ENCODE data around the gene URI1. TPM values are rescaled to one million over a fixed set of nuclear protein-coding genes. Genes with fewer than 3 reads are reported as not detected.

URI1 gene
- total RNA-seq, 1 experiment from 2014 or later: 56.0 TPM

DNA sequence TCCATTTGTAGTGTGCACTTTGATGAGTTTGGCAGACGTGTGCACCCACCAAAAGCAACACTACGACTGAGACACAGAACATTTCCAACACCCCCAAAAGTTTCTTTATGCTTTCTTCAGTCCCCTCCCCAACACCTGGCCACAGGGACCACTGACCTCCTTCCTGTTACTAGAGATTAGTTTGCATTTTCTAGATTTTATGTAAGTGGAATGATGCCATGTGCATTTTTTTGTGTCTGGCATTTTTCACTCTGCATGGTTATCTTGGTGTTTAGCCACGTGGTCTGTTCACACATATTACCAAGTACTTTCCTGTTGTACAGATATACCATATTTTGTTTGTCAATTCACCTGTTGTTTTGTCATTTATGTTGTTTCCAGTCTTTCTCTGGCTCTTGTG, 44.6 kb upstream of the URI1 start:
- no peaks in the 10 kb centered on the region for H3K9me3 ChIP-seq (ENCODE audit: insufficient read depth, low read depth)
- H3K4me2 ChIP-seq: no peak overlapping the region
- CTCF ChIA-PET: no interaction called here
- no peaks in the 10 kb centered on the region for H3F3A ChIP-seq (ENCODE audit: insufficient read depth, low read depth)
- POLR2A ChIA-PET (ENCODE audit: unreplicated experiment): no interaction called here
- no peaks in the 10 kb centered on the region for H3K9me2 ChIP-seq (ENCODE audit: insufficient read depth)
- no peak overlapping the region for H3K4me3 ChIP-seq
- peaks cover 20% of the 10 kb centered on the region for H3K27me3 ChIP-seq (ENCODE audit: insufficient read depth, low read depth)
- no peaks in the 10 kb centered on the region for H4K20me1 ChIP-seq (ENCODE audit: insufficient read depth)
- TF ChIP-seq, protein P1, sequence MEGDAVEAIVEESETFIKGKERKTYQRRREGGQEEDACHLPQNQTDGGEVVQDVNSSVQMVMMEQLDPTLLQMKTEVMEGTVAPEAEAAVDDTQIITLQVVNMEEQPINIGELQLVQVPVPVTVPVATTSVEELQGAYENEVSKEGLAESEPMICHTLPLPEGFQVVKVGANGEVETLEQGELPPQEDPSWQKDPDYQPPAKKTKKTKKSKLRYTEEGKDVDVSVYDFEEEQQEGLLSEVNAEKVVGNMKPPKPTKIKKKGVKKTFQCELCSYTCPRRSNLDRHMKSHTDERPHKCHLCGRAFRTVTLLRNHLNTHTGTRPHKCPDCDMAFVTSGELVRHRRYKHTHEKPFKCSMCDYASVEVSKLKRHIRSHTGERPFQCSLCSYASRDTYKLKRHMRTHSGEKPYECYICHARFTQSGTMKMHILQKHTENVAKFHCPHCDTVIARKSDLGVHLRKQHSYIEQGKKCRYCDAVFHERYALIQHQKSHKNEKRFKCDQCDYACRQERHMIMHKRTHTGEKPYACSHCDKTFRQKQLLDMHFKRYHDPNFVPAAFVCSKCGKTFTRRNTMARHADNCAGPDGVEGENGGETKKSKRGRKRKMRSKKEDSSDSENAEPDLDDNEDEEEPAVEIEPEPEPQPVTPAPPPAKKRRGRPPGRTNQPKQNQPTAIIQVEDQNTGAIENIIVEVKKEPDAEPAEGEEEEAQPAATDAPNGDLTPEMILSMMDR (conservative IDR thresholded peaks at IDR 0.05): no peak
- TF ChIP-seq EZH2 (IDR thresholded peaks at IDR 0.05; ENCODE audit: low read depth): no peak
- H3K4me1 ChIP-seq (replicated peaks; ENCODE audit: insufficient read depth): no peaks in the 10 kb centered on the region
- H3K36me3 ChIP-seq (ENCODE audit: low read depth): no peaks in the 10 kb centered on the region
- H2AFZ ChIP-seq: no peak overlapping the region
- H3K27ac ChIP-seq: no peak overlapping the region
- intact Hi-C loops (cut with micrococcal nuclease; ENCODE audit: unreplicated experiment): no loop called here
- H3K79me2 ChIP-seq (ENCODE audit: low read depth): no peaks in the 10 kb centered on the region
- no peak for DNase-seq
- BruUV-seq (replicated peaks): no TSS peak

DNA sequence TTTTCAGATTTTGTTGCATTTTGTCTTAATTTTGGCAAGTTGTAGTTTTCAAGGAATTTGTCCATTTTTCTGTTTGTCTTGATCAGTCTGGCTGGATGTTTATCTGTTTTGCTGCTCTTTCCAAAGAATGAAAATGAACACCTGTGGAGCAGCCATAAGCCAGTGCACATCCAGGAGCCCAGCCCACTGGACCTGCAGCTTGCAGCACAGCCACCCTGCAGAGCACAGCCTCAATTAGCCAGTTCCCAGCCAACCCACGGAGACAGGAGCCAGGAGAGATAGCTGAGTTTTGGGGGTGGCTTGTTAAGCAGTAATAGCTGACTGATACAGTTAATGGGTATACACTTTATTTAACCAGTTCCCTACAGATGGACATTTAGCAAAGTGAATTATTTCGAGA, 38.0 kb upstream of the URI1 start:
- H3K4me2 ChIP-seq: no peak overlapping the region
- BruUV-seq (replicated peaks): no TSS peak
- TF ChIP-seq EZH2 (IDR thresholded peaks at IDR 0.05; ENCODE audit: low read depth): no peak
- TF ChIP-seq, protein P1 (conservative IDR thresholded peaks at IDR 0.05): no peak
- H3K4me3 ChIP-seq: no peak overlapping the region
- no peaks in the 10 kb centered on the region for H3K9me3 ChIP-seq (ENCODE audit: insufficient read depth, low read depth)
- no peak overlapping the region for H3K27ac ChIP-seq
- H3K27me3 ChIP-seq (ENCODE audit: insufficient read depth, low read depth): peaks cover 21% of the 10 kb centered on the region; the same call in 1 of the 2 replicates
- intact Hi-C loops (cut with micrococcal nuclease; ENCODE audit: unreplicated experiment): no loop called here
- DNase-seq: no peak
- no peaks in the 10 kb centered on the region for H3F3A ChIP-seq (ENCODE audit: insufficient read depth, low read depth)
- H3K36me3 ChIP-seq (ENCODE audit: low read depth): no peaks in the 10 kb centered on the region
- POLR2A ChIA-PET (ENCODE audit: unreplicated experiment): no interaction called here
- H3K79me2 ChIP-seq (ENCODE audit: low read depth): no peaks in the 10 kb centered on the region
- H3K9me2 ChIP-seq (ENCODE audit: insufficient read depth): no peaks in the 10 kb centered on the region
- CTCF ChIA-PET: interaction anchor here (0.6 kb wide), 1 partner anchor 470 kb away, joined by 15 read pairs; no protein-coding TSS in a partner anchor
- no peaks in the 10 kb centered on the region for H3K4me1 ChIP-seq (replicated peaks; ENCODE audit: insufficient read depth)
- no peak overlapping the region for H2AFZ ChIP-seq
- no peaks in the 10 kb centered on the region; the same call in 1 of the 2 replicates for H4K20me1 ChIP-seq (ENCODE audit: insufficient read depth)

DNA sequence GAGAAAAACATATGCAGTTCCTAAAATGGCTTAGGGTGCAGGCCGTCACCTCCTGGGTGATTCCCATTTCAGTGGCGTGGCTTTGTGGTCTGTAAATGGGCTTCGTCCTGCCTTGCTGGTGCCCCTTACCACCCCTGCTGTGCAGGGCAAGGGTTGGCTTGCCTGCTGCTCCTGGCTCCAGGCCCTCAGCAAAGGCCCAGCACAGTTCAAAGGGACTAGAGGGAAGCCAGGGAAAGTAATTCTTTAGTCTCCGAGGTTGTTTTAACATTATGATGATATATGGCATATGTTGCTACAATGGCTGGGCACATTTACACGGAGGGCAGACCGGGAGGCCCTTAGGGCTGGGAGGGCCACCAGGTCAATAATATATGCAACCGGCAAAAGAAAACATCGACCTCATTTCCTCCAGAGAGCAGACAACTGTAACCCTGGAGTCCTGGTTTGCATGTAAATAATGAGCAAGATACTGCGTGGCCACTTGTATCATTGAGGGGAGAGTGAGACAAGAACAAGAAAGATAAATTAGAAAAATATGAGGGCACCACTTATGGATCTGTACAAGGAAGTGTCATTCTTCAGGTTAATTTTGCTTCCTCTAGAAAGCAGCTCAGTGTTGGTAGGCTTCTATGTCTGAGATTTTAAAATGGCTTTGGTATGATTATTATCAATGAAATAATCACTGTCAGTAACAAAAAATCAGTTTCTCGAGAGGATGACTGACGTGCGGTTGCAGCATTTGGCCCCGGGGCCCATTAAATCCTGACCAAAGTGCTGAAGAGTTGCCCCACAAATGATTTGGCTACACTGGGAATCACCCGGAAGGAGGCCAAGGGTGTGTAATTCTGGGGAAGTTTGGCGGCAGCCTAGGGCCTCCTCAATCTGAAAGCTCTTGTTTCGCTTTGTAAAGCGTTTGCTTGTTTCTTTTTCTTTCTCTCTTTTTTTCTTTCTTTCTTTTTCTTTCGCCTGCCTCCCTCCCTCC, 32.8 kb upstream of the URI1 start:
- no peak for TF ChIP-seq EZH2 (IDR thresholded peaks at IDR 0.05; ENCODE audit: low read depth)
- TF ChIP-seq, protein P1 (conservative IDR thresholded peaks at IDR 0.05): no peak
- Histone ChIP-seq H2AFZ (no peak overlapping the region), H4K20me1 (ENCODE audit: insufficient read depth) (no peaks in the 10 kb centered on the region), H3F3A (ENCODE audit: insufficient read depth, low read depth) (no peaks in the 10 kb centered on the region), H3K9me2 (ENCODE audit: insufficient read depth) (no peaks in the 10 kb centered on the region), H3K9me3 (ENCODE audit: insufficient read depth, low read depth) (no peaks in the 10 kb centered on the region), H3K27ac (no peak overlapping the region), H3K27me3 (ENCODE audit: insufficient read depth, low read depth) (peaks cover 35% of the 10 kb centered on the region; the same call in 1 of the 2 replicates), H3K4me3 (no peak overlapping the region), H3K4me1 (replicated peaks; ENCODE audit: insufficient read depth) (no peaks in the 10 kb centered on the region), H3K79me2 (ENCODE audit: low read depth) (no peaks in the 10 kb centered on the region), H3K4me2 (no peak overlapping the region), H3K36me3 (ENCODE audit: low read depth) (no peaks in the 10 kb centered on the region)
- ChIA-PET CTCF (no interaction called here), POLR2A (ENCODE audit: unreplicated experiment) (no interaction called here)
- intact Hi-C loops (cut with micrococcal nuclease; ENCODE audit: unreplicated experiment): no loop called here
- no peak for DNase-seq
- BruUV-seq (replicated peaks): no TSS peak

Measured in PC-9 (cell line).